Natural killer cell treated with Interleukin-12 subunit alpha and Interleukin-12 subunit beta and Interleukin-15 and Interleukin-18, amount 100 ng/mL, for 72 hours (primary cell): ENCODE data around the gene CYSRT1. TPM values are rescaled to one million over a fixed set of nuclear protein-coding genes. Genes with fewer than 3 reads are reported as not detected.

Source experiments
- ATAC-seq, 2 donors: fragments of 150-1000 bp; cut with Tn5 transposase in 1 of 2; sonication (Bioruptor Pico), chemical (Tn5 transposase) in 1 of 2; 2 replicates each; pipeline ENCODE4 v1.10.0; 2021
- DNase-seq: peaks from one replicate; pipeline ENCODE4 v3.0.0; 2022; ENCODE audit warnings: low spot score
- H3K27ac Mint-ChIP-seq, 2 donors: 1 replicate in 1 of 2; 2 replicates in 1 of 2; pipeline ENCODE4 v1.8.0; 2022; ENCODE audit warnings: mixed read lengths in 2 of 2, mild to moderate bottlenecking in 1 of 2, moderate library complexity in 1 of 2
- H3K27me3 Mint-ChIP-seq, 2 donors: 1 replicate in 1 of 2; 2 replicates in 1 of 2; pipeline ENCODE4 v1.8.0; 2022; ENCODE audit warnings: mixed read lengths in 2 of 2
- H3K36me3 Mint-ChIP-seq: one replicate; pipeline ENCODE4 v1.8.0; 2022; ENCODE audit warnings: mixed read lengths
- H3K4me1 Mint-ChIP-seq, 2 donors: 1 replicate in 1 of 2; 2 replicates in 1 of 2; pipeline ENCODE4 v1.8.0; 2022; ENCODE audit warnings: low read depth in 2 of 2, mixed read lengths in 2 of 2, mild to moderate bottlenecking in 1 of 2
- H3K4me3 Mint-ChIP-seq: one replicate; pipeline ENCODE4 v1.8.0; 2022; ENCODE audit warnings: mixed read lengths
- H3K9me3 Mint-ChIP-seq: 2 replicates; pipeline ENCODE4 v1.8.0; 2022; ENCODE audit warnings: mixed read lengths
- total RNA-seq, 2 donors: library from RNA; stranded (reverse); gene quantifications; one replicate each; pipeline ENCODE4 v1.2.3, GENCODE V29; 2022

Gene CYSRT1
- total RNA-seq, 2 donors from 2014 or later, result 0.29 to 0.33 TPM

DNA sequence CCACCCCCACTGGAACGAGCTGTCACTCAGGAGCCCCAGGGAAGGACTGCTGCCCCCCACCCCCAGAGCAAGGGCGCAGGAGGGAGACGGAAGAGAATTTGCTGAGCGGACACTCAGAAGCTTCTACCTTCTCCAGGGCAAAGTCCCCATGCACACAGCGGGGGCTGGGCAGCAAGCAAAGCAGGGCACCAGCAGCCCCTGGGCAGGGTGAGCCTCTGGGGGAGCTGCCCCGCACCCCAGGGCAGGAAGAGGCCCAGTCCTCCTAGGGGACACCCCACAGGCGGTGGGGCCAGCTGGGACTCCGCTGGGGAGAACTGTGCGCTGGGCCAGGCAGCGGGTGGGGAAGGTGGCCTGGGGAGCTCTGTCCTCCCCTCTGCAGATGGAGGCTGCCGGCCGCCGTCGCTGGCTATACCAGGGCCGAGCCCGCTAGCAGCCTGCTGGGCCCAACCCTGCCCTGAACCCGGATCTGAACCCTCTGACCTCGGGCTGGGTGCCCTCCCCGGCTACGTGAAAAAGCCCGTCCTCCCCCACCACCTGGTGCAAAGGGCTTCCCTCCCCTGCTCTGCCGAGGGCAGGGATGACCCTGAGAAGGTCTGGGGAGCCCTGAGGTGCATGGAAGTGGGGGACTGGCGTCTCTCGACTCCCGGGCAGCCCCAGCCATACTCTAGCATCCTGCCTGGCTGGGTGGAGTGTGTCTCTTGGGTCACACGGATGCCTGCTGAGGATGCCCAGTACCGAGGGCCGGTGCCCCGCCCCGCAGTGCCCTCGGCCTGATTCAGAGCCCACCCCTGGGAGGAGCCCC, 5.1 kb downstream of the CYSRT1 start:
- Mint-ChIP-seq H3K9me3 (no peaks in the 10 kb centered on the region), H3K4me3 (no peak overlapping the region), H3K27me3 (peaks cover 6 to 7% of the 10 kb centered on the region in 2 donors), H3K4me1 (peaks cover 3 to 5% of the 10 kb centered on the region in 2 donors), H3K27ac (no peak overlapping the region), H3K36me3 (no peaks in the 10 kb centered on the region)
- DNase-seq (no peak), ATAC-seq (no peak)

DNA sequence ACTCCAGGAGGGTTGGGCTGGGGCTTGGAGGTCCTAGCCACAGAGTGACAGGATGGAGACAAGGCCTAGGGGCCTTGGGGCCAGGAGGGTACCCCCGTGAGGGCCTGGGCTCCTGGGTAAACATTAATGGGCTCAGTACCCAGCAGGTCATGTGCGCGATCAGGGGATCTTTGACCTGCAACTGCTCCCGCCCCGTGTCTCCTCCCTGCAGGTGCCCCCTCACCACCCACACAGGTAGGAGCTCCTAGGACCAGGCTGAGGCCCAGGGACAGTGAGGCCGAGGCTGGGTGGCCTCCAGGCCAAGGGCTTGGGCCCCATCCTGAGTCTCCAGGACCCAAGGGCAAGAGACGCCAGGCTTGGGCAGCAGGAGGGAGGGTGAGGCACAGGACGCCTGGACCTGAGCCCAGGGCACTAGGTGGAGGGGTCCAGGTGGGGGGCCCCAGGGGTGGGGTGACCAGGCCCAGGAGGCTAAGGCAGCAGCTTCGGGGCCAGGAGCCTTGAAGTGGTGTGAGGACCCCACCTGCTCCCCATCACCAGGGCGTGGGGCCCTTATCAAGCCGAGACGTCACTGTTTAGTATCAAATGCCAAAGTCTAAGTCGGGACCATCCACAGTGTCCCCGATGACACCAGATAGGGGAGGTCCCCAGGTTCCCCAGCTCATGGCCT, 5.9 kb downstream of the CYSRT1 start, which contains the start of gene SLC34A3:
Gene SLC34A3, plus strand, starts transcription at position 197 of the 667 bp plus-strand sequence. CDS start 802 bp downstream, outside the sequence.
- H3K9me3 Mint-ChIP-seq, result no peaks in the 10 kb centered on the region
- peaks cover 7 to 9% of the 10 kb centered on the region in 2 donors for H3K27me3 Mint-ChIP-seq
- DNase-seq, result no peak
- peaks cover 3 to 5% of the 10 kb centered on the region in 2 donors for H3K4me1 Mint-ChIP-seq
- no peaks in the 10 kb centered on the region for H3K36me3 Mint-ChIP-seq
- H3K4me3 Mint-ChIP-seq, result no peak within 1 kb of the TSS
- no peak for ATAC-seq
- H3K27ac Mint-ChIP-seq, result no peak within 1 kb of the TSS

DNA sequence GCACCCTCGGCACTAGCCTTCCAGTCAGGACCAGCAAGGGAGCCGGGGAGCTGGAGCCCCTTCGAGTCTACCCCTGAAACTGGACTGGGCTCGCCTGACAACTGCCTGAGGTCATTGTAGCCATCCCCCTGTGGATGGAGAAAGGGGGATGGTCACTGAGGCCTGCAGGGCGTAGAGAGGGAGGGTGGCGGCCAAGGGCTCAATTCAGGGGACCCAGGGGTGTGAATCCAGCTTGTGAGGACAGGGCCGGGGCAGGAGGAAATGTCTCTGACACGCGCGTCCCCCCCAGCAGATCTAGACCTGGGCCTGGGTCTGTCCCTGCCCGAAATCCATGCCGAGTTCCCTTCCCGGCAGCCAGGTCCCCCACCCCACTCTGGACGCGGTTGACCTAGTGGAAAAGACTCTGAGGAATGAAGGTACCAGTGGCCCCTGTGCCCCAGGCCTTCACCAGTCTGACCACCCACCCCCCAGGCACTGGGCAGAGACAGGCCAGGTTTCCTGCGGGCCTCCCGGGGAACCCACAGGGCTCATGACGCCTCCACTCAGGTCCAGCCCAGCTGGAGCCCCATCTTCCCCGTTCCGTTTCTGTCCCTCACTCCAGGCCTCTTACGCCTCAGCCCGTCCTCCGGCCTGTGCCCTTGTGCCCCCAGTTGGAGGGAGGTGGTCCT, 6.5 kb downstream of the CYSRT1 start:
- H3K4me1 Mint-ChIP-seq, result peaks cover 3 to 5% of the 10 kb centered on the region in 2 donors
- H3K27ac Mint-ChIP-seq, result no peak overlapping the region
- ATAC-seq, result no peak

DNA sequence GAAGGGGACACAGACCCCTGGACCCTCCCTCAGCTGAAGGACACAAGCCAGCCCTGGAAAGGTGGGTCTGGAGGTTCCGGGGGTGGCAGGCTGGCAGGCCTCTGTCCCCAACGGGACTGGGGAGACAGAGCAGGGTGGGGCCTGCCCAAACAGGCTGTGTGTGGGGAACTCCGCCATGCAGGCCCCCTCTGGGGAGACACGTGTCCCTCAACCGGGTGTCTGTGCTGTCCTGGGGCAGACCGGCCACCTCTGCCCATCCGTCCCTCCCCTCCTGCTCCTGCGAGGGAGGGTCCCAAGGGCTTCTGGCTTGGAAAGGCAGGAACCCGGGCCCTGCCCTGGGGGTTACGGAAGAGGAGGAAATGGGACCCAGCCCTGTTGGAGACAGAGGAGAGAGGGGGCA, 7.1 kb downstream of the CYSRT1 start:
- Mint-ChIP-seq H3K27ac (no peak overlapping the region), H3K4me3 (no peak overlapping the region), H3K9me3 (no peaks in the 10 kb centered on the region), H3K4me1 (peaks cover 3 to 5% of the 10 kb centered on the region in 2 donors), H3K27me3 (peaks cover 7 to 9% of the 10 kb centered on the region in 2 donors), H3K36me3 (no peaks in the 10 kb centered on the region)
- ATAC-seq, result no peak
- no peak for DNase-seq

More for the DNA sequence above, 6.5 kb downstream of the CYSRT1 start:
- H3K27me3 Mint-ChIP-seq, result peaks cover 7 to 9% of the 10 kb centered on the region in 2 donors
- H3K9me3 Mint-ChIP-seq, result no peaks in the 10 kb centered on the region
- H3K4me3 Mint-ChIP-seq, result no peak overlapping the region
- DNase-seq, result no peak
- H3K36me3 Mint-ChIP-seq, result no peaks in the 10 kb centered on the region

DNA sequence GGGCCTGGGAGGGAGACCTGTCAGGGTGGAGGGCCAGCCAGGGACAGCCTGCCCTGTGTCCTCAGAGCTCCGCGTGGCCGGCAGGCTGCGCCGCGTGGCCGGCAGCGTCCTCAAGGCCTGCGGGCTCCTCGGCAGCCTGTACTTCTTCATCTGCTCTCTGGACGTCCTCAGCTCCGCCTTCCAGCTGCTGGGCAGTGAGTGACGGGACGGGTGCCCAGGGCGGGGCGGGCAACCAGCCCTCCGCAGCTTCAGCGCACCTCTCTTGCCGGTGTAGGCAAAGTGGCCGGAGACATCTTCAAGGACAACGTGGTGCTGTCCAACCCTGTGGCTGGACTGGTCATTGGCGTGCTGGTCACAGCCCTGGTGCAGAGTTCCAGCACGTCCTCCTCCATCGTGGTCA, 7.5 kb downstream of the CYSRT1 start:
- H3K27ac Mint-ChIP-seq, result no peak overlapping the region
- DNase-seq (no peak), ATAC-seq (no peak)
- no peak overlapping the region for H3K4me3 Mint-ChIP-seq
- H3K9me3 Mint-ChIP-seq, result no peaks in the 10 kb centered on the region
- H3K36me3 Mint-ChIP-seq, result no peaks in the 10 kb centered on the region
- peaks cover 2 to 3% of the 10 kb centered on the region in 2 donors for H3K4me1 Mint-ChIP-seq
- H3K27me3 Mint-ChIP-seq, result peaks cover 4 to 9% of the 10 kb centered on the region in 2 donors

DNA sequence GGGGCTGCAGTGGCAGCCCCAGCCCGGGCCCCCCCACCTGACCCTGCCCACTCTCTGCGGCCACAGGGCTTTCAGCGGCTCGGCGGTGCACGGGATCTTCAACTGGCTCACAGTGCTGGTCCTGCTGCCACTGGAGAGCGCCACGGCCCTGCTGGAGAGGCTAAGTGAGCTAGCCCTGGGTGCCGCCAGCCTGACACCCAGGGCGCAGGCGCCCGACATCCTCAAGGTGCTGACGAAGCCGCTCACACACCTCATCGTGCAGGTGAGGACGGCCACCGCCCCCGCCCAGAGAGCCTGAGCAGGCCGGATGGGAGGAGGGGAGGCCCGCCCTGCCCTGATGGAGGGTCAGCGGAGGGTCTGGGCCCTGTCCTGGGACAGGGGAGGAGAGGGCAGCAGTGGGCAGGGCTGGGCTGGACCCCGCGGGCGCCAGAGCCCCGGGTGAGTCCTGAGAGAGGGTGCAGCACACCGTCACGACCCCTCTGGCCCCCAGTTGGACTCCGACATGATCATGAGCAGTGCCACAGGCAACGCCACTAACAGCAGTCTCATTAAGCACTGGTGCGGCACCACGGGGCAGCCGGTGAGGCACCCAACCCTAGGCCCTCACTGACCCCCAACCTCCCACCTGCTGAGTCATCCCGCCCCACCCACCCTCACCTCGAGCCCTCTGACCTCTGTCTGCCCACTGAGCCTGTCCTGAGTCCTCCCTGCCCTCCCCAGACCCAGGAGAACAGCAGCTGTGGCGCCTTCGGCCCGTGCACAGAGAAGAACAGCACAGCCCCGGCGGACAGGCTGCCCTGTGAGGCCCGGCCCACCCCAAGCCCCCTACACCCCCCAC, 8.4 kb downstream of the CYSRT1 start:
- H3K36me3 Mint-ChIP-seq, result no peaks in the 10 kb centered on the region
- H3K4me1 Mint-ChIP-seq, result peaks cover 0 to 3% of the 10 kb centered on the region in 2 donors
- H3K9me3 Mint-ChIP-seq, result no peaks in the 10 kb centered on the region
- peaks cover 0 to 6% of the 10 kb centered on the region in 2 donors for H3K27me3 Mint-ChIP-seq
- H3K27ac Mint-ChIP-seq, result no peak overlapping the region
- no peak overlapping the region for H3K4me3 Mint-ChIP-seq
- ATAC-seq (no peak), DNase-seq (no peak)

DNA sequence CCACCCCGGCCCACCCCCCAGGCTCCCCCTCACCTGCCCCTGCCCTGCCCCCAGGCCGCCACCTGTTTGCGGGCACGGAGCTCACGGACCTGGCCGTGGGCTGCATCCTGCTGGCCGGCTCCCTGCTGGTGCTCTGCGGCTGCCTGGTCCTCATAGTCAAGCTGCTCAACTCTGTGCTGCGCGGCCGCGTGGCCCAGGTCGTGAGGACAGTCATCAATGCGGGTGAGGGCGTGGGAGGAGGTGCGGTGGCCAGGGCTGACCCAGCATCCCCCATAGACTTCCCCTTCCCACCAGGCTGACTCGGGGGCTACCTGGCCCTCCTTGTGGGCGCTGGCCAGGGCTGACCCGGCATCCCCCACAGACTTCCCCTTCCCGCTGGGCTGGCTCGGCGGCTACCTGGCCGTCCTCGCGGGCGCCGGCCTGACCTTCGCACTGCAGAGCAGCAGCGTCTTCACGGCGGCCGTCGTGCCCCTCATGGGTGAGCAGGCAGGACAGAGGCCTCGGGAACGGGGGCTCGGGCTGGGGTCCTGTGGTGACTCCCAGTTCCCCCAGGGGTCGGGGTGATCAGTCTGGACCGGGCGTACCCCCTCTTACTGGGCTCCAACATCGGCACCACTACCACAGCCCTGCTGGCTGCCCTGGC, 9.2 kb downstream of the CYSRT1 start:
- Mint-ChIP-seq H3K4me3 (no peak overlapping the region), H3K4me1 (peaks cover 5 to 6% of the 10 kb centered on the region in 2 donors), H3K27me3 (peaks cover 0 to 6% of the 10 kb centered on the region in 2 donors), H3K27ac (no peak overlapping the region), H3K9me3 (no peaks in the 10 kb centered on the region), H3K36me3 (no peaks in the 10 kb centered on the region)
- no peak for DNase-seq
- ATAC-seq, result no peak

DNA sequence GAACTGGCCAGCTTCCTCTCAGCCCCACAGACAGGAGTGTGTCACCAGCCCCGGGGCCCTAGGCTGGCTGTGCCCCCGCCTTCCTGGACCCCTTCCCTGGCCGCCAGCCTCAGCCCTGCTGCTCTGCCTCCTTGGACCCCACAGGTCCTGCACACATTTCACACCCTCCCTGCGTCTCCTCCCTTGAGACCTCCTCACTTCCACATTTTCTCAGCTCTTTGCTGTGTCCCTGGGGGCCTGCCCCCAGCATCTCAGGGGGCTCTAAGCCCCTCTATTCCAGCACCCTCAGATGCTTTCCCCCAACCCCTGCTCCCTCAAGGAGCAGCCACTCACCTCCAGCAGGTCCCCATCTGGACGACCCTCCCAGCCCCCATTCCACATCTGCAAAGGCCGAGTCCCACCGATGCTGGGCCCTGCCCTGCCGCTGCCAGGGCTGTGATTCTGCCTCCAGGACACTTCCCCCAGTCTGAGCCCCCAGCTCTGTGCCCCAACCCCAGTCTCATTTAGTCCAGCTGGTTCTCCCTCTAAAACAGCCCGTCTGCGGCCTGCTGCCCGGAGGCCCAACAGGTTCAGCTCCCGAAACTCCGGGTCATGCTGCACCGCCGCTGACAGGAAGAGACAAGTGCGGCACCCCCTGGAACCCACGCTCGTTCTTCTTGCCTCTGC, 9.9 kb downstream of the CYSRT1 start:
- ATAC-seq (no peak), DNase-seq (no peak)
- Mint-ChIP-seq H3K27me3 (peaks cover 0 to 6% of the 10 kb centered on the region in 2 donors), H3K9me3 (no peaks in the 10 kb centered on the region), H3K27ac (no peak overlapping the region), H3K36me3 (no peaks in the 10 kb centered on the region), H3K4me3 (no peak overlapping the region), H3K4me1 (peaks cover 5 to 6% of the 10 kb centered on the region in 2 donors)

DNA sequence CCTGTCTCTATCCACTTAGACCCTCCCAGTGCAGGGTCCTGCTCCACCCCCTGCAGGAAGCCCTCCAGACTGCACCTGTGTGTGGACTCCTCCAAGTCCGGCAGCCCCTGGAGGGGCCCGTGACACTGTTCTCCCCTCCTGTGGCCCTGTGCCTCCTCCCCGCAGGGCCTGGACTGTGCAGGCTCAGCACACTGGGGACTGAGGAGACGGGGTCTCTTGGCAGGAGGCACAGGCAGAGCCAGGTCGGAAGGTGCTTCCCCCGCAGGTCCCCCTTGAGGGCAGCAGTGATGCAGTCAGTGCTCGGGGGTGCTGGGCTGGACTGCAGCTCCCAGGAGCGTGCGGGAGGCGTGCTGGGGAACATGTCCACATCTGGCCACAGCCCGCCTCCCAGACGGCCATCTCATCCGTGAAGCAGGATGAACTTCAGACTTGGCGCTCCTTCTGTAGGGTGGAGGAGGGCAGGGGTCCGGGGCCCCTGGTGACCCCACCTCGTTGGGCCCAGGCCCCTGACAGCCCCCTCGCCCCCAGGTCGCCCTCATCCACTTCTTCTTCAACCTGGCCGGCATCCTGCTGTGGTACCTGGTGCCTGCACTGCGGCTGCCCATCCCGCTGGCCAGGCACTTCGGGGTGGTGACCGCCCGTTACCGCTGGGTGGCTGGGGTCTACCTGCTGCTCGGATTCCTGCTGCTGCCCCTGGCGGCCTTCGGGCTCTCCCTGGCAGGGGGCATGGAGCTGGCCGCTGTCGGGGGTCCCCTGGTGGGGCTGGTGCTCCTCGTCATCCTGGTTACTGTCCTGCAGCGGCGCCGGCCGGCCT, 10.7 kb downstream of the CYSRT1 start:
- H3K27ac Mint-ChIP-seq, result no peak overlapping the region
- no peaks in the 10 kb centered on the region for H3K36me3 Mint-ChIP-seq
- H3K4me3 Mint-ChIP-seq, result no peak overlapping the region
- DNase-seq, result no peak
- H3K27me3 Mint-ChIP-seq, result peaks cover 0 to 6% of the 10 kb centered on the region in 2 donors
- ATAC-seq, result no peak
- no peaks in the 10 kb centered on the region for H3K9me3 Mint-ChIP-seq
- H3K4me1 Mint-ChIP-seq, result peaks cover 5 to 6% of the 10 kb centered on the region in 2 donors

DNA sequence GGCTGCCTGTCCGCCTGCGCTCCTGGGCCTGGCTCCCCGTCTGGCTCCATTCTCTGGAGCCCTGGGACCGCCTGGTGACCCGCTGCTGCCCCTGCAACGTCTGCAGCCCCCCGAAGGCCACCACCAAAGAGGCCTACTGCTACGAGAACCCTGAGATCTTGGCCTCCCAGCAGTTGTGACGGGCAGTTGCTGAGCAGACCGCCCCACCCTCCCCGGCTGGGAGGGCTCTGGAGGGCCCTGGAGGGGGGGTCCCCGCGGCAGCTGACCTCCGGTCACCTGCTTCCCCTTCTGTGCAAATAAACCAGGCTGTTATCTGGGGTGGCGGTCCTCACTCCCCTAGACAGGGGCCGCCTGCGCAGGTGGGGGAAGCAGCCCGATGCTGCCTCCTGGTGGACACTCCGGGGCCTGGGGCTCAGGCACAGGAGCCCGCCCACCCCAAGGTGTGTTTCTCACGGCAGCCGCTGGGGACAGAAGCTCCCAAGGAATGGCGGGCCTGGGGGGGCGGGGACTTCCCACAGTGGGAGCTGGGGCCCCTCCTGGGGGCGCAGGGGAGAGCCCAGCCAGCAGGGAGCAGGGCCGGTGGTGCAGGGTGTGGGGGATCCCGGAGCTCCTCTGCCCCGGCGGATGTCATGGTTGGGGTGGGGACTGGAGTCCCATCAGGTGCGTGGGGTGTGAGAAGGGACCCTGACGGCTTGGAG, 11.4 kb downstream of the CYSRT1 start:
- peak; percentile 87 for DNase-seq
- no peak overlapping the region for H3K4me3 Mint-ChIP-seq
- H3K27ac Mint-ChIP-seq, result no peak overlapping the region
- ATAC-seq, result peak; percentile 20 to 21
- peaks cover 0 to 6% of the 10 kb centered on the region in 2 donors for H3K27me3 Mint-ChIP-seq
- peaks cover 5 to 9% of the 10 kb centered on the region in 2 donors for H3K4me1 Mint-ChIP-seq
- no peaks in the 10 kb centered on the region for H3K36me3 Mint-ChIP-seq
- no peaks in the 10 kb centered on the region for H3K9me3 Mint-ChIP-seq

DNA sequence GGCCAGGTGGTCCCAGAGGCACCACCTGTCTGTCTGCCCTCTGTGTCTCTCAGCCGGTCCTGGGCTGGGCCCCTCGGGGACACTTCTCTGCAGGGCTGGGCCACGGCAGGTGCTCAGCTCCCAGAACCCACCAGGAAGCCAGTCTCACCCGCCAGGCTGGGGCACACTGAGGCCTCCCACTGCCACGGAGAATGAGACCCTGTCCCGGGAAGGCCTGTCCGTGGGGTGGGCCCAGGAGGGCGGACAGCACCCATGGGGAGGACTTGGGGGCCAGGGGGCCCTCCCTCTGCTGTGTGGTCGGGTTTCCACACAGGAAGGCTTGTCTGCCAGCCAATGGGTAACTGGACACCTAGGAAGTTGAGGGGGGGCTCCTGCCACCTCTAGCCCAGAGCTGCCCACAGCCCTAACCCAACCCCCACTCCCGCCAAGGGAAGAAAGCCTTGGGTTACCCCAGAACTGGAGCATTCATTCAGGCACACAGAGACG, 12.0 kb downstream of the CYSRT1 start:
- Mint-ChIP-seq H3K36me3 (no peaks in the 10 kb centered on the region), H3K27me3 (peaks cover 0 to 6% of the 10 kb centered on the region in 2 donors), H3K4me3 (no peak overlapping the region), H3K27ac (no peak overlapping the region), H3K4me1 (peaks cover 5 to 9% of the 10 kb centered on the region in 2 donors), H3K9me3 (no peaks in the 10 kb centered on the region)
- DNase-seq, result no peak
- ATAC-seq, result no peak
